Adipose tissue (tissue), 3 donors: ENCODE results near the gene VASP. TPM values are rescaled to one million over a fixed set of nuclear protein-coding genes. Genes with fewer than 3 reads are reported as not detected.

Experiments used
- H3K27ac ChIP-seq: one replicate; pipeline ENCODE4 v1.5.1; 2013; ENCODE audit warnings: low read depth, low read length
- WGBS, 3 donors: extraction: QIAGEN DNeasy Blood & Tissue Kit; methylation state at CpG; one replicate each; pipeline ENCODE4 v1.1.7; 2013; 5-methylcytosine and 5-hydroxymethylcytosine counted together
- polyA plus RNA-seq, 3 donors: library from polyadenylated mRNA; stranded (reverse); fragments of 200-250 nt; gene quantifications; one replicate each; pipeline ENCODE4 v1.2.3, GENCODE V29; 2013
- donor health status: healthy with polysubstance abuse.
- donor health status: Bipolar disorder and iron deficiency.
- donor health status: healthy.

Gene VASP
- polyA plus RNA-seq, 3 donors, result 14.9 to 93.0 (median 78.0) TPM

DNA sequence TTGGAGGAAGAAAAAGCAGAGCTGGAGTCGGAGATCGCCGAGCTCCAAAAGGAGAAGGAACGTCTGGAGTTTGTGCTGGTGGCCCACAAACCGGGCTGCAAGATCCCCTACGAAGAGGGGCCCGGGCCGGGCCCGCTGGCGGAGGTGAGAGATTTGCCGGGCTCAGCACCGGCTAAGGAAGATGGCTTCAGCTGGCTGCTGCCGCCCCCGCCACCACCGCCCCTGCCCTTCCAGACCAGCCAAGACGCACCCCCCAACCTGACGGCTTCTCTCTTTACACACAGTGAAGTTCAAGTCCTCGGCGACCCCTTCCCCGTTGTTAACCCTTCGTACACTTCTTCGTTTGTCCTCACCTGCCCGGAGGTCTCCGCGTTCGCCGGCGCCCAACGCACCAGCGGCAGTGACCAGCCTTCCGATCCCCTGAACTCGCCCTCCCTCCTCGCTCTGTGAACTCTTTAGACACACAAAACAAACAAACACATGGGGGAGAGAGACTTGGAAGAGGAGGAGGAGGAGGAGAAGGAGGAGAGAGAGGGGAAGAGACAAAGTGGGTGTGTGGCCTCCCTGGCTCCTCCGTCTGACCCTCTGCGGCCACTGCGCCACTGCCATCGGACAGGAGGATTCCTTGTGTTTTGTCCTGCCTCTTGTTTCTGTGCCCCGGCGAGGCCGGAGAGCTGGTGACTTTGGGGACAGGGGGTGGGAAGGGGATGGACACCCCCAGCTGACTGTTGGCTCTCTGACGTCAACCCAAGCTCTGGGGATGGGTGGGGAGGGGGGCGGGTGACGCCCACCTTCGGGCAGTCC, 34.5 kb upstream of the VASP start:
- 17 to 40% (median 38%) methylated on average over 43 to 44 of the region's 44 CpGs for WGBS, 3 donors
- H3K27ac ChIP-seq, result no peak overlapping the region

DNA sequence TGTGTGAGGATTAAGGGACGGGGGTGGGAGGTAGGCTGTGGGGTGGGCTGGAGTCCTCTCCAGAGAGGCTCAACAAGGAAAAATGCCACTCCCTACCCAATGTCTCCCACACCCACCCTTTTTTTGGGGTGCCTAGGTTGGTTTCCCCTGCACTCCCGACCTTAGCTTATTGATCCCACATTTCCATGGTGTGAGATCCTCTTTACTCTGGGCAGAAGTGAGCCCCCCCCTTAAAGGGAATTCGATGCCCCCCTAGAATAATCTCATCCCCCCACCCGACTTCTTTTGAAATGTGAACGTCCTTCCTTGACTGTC, 34.0 kb upstream of the VASP start:
- 22 to 52% (median 48%) methylated on average over 4 to 5 of the region's 5 CpGs for WGBS, 3 donors
- H3K27ac ChIP-seq, result no peak overlapping the region

DNA sequence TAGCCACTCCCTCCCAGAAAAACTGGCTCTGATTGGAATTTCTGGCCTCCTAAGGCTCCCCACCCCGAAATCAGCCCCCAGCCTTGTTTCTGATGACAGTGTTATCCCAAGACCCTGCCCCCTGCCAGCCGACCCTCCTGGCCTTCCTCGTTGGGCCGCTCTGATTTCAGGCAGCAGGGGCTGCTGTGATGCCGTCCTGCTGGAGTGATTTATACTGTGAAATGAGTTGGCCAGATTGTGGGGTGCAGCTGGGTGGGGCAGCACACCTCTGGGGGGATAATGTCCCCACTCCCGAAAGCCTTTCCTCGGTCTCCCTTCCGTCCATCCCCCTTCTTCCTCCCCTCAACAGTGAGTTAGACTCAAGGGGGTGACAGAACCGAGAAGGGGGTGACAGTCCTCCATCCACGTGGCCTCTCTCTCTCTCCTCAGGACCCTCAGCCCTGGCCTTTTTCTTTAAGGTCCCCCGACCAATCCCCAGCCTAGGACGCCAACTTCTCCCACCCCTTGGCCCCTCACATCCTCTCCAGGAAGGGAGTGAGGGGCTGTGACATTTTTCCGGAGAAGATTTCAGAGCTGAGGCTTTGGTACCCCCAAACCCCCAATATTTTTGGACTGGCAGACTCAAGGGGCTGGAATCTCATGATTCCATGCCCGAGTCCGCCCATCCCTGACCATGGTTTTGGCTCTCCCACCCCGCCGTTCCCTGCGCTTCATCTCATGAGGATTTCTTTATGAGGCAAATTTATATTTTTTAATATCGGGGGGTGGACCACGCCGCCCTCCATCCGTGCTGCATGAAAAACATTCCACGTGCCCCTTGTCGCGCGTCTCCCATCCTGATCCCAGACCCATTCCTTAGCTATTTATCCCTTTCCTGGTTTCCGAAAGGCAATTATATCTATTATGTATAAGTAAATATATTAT, 33.3 kb upstream of the VASP start:
- 62 to 78% (median 70%) methylated on average over 27 of the region's 27 CpGs for WGBS, 3 donors
- H3K27ac ChIP-seq, result no peak overlapping the region

DNA sequence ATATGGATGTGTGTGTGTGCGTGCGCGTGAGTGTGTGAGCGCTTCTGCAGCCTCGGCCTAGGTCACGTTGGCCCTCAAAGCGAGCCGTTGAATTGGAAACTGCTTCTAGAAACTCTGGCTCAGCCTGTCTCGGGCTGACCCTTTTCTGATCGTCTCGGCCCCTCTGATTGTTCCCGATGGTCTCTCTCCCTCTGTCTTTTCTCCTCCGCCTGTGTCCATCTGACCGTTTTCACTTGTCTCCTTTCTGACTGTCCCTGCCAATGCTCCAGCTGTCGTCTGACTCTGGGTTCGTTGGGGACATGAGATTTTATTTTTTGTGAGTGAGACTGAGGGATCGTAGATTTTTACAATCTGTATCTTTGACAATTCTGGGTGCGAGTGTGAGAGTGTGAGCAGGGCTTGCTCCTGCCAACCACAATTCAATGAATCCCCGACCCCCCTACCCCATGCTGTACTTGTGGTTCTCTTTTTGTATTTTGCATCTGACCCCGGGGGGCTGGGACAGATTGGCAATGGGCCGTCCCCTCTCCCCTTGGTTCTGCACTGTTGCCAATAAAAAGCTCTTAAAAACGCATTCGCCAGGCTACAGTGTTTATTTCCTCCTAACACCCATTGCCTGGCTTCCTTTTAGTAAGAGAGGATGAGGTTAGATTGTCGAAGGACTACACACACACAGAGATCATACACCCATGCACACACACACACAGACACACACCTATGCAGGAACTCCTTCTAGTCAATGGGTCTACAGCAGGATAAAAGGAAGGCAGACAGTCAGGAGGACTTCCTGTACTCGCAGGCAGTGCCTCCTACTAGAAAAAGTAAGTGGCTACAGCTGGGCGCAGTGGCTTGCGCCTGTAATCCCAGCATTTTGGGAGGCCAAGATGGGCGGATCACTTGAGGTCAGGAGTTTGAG, 32.4 kb upstream of the VASP start:
- WGBS, 3 donors, result 65 to 74% (median 70%) methylated on average over 28 of the region's 28 CpGs
- H3K27ac ChIP-seq, result no peak overlapping the region

DNA sequence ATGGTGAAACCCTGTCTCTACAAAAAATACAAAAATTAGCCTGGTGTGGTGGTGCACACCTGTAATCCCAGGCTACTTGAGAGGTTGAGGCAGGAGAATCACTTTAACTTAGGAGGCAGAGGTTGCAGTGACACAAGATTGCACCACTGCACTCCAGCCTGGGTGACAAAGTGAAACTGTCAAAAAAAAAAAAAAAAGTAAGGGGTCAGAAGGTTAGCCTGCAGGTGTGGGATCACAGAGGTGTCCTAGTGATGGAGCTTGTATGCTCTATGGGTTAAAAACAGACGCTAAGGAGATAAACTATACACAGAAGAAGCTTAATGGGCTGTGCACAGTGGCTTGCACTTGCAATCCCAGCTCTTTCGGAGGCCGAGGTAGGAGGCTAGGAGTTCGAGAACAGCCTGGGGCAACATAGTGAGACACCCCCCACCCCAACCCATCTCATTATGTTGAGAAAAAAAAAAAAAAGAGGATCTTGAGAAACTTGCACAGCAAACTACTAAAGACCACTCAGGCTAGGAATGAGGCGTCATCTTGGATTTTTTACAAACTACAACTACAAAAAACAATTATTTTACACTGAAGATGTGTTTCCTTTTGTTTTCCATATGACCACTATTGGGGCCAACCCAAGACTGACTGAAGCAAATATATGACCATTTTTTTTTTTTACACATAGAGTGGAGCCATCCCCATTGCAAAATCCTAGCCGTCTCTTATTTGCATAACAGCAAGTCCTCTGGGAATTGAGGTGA, 31.6 kb upstream of the VASP start:
- 63 to 73% (median 71%) methylated on average over 6 of the region's 6 CpGs for WGBS, 3 donors
- H3K27ac ChIP-seq, result no peak overlapping the region

DNA sequence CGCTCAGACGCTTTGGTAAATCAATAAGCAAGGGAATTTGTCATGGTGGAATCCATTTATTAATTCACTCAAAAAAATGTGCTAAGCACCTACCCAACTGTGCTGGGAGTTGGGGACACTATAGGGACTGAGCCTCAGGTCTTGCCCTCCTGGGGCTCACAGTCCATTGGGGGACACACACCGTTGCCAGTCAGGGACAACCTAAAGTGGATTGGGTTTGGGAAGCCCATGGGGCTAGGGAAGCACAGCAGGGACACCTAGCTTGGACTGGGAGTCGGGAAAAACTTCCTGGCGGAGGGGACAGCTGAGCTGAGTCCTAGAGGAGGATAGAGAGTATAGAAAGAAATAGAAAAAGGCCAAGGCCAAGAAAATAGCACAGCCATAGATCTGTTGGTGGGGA, 31.0 kb upstream of the VASP start:
- no peak overlapping the region for H3K27ac ChIP-seq
- WGBS, 3 donors, result 48 to 54% (median 51%) methylated on average over 5 of the region's 5 CpGs

DNA sequence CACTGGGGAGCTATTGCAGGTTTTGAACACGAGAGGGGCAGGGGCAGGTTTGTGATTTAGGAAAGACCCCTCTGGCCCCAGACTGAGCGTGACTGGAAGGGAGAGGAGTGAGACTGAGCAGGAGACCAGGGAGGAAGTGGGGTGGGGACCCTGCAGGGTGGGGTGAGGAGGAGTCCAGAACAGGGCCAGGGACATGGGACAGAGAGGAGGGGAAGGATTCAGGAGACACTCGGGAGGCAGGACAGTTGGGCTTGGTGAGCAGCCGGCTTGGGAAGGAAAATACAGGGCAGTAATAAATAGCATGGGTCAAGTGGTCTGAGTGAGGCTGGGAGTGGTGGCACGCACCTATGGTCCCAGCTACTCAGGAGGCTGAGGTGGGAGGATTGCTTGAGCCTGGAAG, 30.1 kb upstream of the VASP start:
- 33 to 37% (median 37%) methylated on average over 5 of the region's 5 CpGs for WGBS, 3 donors
- H3K27ac ChIP-seq, result no peak overlapping the region

DNA sequence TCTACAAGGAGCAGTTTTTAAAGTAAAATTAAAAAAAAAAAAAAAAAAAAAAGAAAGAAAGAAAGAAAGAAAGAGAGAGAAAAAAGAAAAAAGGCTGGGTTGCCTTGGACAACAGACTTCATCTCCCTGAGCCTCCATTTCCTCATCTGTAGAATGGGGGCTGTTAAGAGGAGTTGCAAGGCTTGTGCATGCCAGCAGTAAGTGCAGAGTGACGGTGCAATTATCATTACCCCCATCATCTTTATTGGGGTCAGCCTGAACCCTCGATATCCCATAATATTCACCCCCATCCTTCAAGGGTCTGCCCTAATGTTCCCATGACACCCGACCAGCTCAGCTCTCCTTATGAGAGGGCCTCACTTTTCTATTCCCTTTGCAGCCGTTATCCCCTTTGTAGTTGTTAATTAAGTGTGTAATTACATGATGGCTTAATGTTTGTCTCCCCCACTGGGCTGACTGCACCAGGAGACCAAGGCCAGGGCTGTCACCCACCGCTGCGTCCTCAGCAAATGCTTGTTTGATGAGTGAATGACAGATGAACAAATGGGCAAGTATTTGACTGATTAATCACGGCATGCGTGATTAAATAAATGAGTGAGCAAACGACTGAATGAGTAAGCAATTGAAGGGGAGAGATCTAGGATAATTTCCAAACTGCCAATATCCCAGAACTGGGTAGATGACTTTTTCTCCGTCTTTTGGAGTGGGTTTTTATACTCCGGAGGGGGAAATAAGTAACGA, 29.4 kb upstream of the VASP start:
- WGBS, 3 donors, result 5 to 8% (median 7%) methylated on average over 12 of the region's 12 CpGs
- no peak overlapping the region for H3K27ac ChIP-seq

DNA sequence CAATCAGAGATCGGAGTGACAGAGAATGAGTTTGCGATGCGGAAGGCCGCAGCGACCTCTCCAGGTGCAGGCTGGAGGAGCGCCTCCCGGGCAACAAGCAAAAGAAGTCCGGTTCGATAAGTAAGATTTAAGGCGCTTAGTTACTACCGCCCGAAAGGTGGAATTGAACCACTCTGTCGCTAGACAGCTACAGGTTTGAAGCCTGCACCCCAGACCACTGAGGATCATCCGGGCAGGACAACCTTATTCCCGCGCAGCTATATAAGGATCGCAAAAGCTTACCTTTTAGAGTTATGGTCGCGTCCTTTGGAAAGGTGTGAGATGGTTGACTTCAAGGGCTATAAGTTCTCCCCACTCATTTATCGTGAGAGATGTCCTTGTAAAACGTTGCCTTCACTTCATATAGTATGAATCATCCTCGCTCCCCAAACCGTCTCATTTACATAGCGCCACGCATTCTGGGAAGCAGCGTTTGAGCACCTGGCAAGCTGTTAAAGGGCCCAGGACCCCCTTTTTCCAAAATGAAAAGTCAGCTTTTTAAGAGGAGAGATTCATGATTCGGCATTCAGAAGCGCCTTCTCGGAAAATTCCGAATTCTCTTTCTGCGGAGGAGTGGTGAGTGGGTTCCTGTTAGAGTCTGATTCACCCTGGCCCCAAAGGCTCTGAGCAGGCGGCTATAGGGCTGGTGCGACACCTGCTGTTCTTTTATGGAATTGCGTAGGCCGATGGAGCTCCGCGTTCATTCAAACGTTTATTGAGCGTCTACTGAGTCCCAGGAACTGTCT, 28.6 kb upstream of the VASP start:
- 0% methylated on average over 39 of the region's 39 CpGs for WGBS, 3 donors
- H3K27ac ChIP-seq, result peak overlapping the region; percentile 70

DNA sequence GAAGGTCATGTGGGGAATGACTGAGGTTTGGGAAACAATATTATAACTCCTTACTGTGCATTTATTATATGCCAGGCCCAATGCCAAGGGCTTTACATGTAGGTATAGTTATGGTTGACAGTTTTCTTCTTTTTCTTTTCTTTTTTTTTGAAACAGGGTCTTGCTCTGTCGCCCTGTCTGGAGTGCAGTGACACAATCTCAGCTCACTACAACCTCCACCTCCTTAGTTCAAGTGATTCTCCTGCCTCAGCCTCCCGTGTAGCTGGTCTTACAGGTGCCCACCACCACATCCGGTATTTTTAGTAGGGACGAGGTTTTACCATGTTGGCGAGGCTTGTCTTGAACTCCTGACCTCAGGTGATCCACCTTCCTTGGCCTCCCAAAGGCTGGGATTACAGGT, 24.2 kb upstream of the VASP start:
- 84 to 95% (median 93%) methylated on average over 5 of the region's 5 CpGs for WGBS, 3 donors

DNA sequence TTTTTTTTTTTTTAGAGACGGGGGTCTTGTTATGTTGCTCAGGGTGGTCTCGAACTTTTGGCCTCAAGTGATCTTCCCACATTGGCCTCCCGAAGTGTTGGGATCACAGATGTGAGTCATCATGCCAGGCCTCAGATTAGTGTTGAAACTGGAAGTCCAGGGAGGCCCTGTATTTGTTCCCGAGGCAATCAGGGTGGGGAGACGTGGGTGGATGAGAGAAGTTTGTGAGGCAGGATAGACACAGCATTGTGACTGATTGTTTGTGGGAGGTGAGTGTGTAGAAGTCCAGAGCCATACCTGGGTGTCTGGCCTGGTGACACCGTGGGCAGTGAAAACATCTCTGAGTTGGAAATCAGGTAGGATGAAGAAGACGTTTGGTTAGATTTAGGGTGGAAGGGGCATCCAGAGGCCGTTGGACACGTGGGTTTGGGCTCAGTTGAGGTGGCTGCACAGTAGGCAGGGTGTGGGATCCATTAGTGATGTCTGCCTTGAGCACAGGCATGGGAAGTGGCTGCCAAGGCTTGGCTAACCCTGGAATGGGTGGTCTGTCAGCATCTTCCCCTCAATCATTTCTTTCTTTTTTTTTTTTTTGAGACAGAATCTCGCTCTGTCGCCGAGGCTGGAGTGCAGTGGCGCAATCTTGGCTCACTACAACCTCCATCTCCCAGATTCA, 22.9 kb upstream of the VASP start:
- H3K27ac ChIP-seq, result no peak overlapping the region
- WGBS, 3 donors, result 72 to 79% (median 76%) methylated on average over 13 of the region's 13 CpGs

More for the DNA sequence above, 24.2 kb upstream of the VASP start:
- H3K27ac ChIP-seq, result no peak overlapping the region

DNA sequence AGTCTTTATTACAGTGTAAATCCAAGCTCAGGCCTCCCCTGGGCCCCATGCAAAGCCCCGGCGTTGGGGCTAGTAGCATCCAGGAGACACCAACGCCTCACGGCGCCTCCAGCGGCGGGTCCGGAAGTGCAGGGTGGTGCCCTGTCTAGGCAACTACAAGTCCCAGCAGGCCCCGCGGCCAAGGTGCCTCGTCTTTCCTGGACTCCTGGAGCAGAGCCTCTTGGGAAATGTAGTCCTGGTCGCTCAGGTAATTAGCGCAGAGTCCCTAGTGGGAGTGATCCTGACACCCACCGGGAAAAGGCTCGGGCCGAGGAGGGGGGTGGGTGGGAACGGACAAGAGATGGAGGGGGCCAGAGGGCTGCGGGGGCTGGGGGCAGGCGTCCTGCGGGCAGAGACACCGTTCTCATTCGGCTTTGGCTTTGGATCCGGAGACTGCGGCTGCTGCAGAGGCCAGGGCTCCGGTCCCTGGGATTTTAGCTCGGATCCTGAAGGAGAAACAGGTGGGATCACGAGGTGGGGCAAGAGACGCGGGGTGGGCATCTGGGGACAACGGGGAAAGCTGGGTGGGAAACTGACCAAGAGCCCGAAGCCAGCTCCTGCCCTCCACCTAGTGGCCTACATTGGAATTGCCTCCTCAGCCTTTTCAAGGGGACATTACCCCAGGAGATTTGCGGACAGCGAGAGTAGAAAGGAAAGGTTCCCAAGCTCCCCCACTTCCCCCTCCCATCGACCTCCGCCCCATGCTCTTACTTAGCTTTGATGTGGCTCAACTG, 21.8 kb upstream of the VASP start:
- 0 to 1% (median 1%) methylated on average over 34 to 35 of the region's 35 CpGs for WGBS, 3 donors
- no peak overlapping the region for H3K27ac ChIP-seq

DNA sequence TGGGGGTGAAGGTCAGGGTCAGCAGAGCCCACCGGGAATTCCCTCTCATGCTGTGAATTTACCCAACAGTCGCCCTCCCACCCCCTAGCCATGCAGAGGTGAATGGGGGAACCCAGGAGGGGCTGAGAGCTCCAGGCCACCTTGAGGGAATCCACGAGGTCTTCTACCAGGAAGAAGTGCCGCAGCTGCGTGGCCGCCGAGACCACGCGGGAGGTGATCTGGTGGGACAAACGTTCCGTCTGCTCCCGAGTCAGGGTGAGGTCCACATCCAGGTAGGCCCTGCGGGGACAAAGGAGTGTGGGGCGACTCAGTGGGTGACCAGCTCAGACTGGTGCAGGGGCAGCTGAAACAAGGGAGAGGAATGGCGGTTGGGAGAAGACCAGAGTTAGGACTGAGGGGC, 18.6 kb upstream of the VASP start:
- 84 to 93% (median 92%) methylated on average over 15 of the region's 15 CpGs for WGBS, 3 donors
- H3K27ac ChIP-seq, result no peak overlapping the region

DNA sequence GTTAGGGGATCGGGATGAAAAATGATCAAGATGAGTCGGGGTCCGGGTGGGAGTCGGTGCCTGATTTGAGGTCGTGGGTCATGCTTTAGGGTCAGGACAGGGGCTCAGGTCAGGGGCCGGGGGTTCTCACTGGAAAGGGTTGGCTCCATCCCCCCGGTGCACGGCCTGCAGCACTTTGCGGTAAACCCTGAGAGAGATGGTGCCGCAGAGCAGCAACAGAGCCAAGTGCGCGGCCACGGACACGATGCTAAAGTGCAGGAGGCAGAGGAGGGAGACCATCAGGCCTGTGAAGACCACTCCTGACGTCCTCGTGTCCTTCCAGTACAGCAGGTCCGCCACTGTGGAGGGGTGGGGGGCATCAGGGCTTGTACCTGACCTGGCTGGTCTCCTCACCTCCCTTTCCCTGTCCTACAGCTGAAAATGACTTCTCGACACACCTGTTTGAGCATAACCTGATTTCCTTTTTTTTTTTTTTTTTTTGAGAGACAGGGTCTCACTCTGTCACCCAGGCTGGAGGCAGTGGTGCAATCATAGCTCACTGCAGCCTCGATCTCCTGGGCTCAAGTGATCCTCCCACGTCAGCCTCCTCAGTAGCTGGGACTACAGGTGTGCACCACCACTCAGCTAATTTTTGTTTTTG, 17.9 kb upstream of the VASP start:
- 84 to 92% (median 92%) methylated on average over 19 to 20 of the region's 20 CpGs for WGBS, 3 donors
- H3K27ac ChIP-seq, result no peak overlapping the region

DNA sequence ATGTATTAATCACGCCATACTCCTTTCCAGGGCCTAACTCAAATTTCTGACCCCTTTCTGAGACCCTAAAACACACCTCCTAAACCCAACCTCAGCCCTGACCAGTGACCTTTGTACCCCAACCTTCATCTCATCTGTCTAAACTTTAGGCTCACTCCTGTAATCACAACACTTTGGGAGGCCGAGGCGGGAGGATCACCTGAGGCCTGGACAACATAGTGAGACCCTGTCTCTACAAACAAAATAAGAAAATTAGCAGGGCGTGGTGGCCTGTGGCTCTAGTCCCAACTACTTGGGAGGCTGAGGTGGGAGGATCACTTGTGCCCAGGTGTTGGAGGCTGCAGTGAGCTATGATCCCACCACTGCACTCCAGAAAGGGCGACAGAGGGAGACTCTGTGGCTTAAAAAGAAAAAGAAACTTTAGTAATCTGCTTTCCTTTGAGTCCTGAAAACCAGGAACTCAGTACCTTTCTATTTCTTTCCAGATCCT, 15.1 kb upstream of the VASP start:
- no peak overlapping the region for H3K27ac ChIP-seq
- WGBS, 3 donors, result 91 to 97% (median 94%) methylated on average over 5 of the region's 5 CpGs
